Astrocyte of the hippocampus (primary cell): ENCODE measurements around the gene KRTAP10-6.
"Not testable (repeated sequence)": the region's sequence is repeated elsewhere in the genome, so short reads cannot be mapped to it uniquely, and the experiment has no call there.

Experiments
- DNase-seq: peaks from one replicate; pipeline ENCODE4 v3.0.0; 2011; ENCODE audit warnings: low read depth, low spot score

The KRTAP10-6 gene

DNA sequence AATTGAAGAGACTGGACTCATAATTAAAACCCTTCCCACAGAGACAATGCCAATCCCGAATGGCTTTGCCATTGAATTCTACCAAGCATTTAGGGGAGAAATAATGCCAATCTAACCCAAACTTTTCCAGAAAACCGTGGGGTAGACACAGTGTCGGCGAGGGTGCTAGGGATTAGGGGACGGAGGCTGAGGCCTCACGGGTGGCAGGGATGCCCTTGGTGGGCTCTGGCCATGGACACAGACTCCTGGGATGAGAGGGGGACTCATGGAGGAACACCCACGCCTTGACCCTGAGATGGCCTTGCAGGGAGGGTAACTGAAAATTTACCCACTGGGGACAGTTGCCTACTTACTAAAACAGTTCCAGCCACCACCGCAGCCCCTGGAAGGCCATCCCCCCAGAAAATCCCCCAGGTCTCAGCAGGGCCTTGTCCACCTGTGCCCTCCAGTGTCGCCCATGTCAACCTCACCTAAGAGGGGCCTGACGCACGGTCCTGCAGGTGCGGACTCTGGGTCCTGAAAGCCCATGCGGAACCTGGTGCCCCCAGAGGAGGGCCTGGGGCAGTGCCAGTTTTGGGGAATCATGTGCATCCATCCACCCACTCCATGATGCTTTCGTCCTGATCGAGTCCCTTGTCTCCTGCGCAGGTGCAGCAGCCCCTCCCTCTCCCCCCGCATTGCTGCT, 13.8 kb downstream of the KRTAP10-6 start:
- DNase-seq, result no peak

- no peak for DNase-seq
These were observed 16.3 kb downstream of the KRTAP10-6 start for GRCh38 chr21:44576025-44576420.

GRCh38 chr21:44575307-44576024, 16.8 kb downstream of the KRTAP10-6 start:
- DNase-seq, result no peak

DNA sequence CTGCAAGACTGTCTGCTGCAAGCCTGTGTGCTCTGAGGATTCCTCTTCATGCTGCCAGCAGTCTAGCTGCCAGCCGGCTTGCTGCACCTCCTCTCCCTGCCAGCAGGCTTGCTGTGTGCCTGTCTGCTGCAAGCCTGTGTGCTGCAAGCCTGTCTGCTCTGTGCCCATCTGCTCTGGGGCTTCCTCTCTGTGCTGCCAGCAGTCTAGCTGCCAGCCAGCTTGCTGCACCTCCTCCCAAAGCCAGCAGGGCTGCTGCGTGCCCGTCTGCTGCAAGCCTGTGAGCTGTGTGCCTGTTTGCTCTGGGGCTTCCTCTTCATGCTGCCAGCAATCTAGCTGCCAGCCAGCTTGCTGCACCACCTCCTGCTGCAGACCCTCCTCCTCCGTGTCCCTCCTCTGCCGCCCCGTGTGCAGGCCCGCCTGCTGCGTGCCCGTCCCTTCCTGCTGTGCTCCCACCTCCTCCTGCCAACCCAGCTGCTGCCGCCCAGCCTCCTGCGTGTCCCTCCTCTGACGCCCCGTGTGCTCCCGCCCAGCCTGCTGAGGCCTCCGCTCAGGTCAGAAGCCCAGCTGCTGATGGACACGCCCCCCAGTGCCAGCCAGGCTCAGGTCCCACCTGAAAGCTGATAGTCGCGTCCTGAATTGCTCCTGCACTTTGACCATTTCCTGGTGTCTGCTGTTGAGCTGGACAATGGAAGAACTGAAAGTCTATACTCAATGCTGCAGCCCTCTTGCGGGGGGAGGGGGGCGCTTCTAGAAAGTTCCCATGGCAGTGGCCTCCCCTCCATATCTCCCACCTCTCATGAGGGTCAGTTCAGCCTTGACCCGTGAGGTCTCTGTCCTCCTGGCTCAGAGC, 17.6 kb downstream of the KRTAP10-6 start:
- DNase-seq, result no peak

- DNase-seq, result not testable (repeated sequence)
These were observed 18.5 kb downstream of the KRTAP10-6 start, which contains the start of gene KRTAP10-4 for GRCh38 chr21:44573630-44574456. KRTAP10-4 (plus strand) TSS chr21:44573729; CDS start chr21:44573759, 30 bp downstream.

GRCh38 chr21:44572959-44573583, 19.2 kb downstream of the KRTAP10-6 start:
- peak; percentile 55 for DNase-seq

DNA sequence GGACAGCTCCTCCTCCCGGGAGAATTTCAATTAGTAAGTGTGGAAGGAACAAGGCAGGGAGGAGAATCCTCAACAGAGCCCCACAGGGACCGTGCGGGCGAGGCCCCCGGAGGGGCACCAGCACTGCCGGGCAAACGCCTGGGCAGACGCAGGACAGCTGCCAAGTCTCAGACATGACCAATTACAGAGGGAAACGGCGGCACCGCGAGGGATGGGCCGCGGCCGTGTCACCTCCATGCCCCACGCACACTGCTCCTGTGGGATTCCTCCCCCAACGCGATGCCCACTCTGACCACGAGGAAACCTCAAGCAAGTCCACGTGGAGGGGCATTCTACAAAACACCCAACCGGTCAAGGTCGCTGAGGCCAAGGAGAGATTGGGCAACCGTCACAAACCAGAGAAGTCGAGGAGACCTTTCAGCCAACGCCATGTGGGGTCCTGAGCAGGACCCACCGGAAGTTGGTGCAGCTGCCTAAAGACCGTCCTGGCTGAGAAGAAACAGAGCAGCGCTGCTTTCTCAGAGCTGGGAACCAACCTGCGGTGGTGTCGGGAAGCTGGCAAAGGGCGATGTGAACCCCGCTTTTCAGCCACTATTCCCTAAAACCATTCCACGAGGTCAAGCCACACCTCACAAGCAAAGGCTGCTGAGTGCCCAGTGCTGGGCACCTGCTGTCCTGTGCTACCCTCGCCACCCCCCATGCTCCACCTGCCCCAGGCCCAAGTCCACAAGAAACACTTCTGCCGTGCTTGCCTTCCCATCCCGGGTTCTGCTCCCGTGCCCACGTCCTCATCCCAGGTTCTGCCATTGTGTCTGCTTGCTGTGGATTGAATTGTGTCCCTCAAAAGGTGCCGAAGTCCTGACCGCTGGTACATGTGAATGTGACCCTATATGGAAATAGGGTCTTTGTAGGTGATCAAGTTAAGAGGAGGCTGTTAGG, 20.2 kb downstream of the KRTAP10-6 start:
- DNase-seq, result no peak

DNA sequence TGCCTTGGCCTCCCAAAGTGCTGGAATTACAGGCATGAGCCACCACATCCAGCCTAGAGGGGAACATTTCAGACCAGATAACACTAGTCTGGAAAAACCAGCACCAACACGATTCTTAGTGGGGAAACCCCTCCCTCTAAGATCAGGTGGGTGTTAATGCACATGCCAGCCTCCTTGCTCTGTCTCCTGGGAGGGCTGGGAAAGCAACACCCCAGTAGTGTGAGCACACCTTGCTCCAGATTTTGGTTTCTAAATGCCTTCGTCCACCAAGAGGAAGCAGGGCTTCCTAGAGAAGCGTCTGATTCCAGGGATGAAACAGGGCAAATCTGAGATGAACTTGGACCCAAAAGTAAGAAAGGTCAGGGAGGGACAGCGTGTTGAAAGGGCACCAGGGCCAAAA, 21.0 kb downstream of the KRTAP10-6 start:
- no peak for DNase-seq

- DNase-seq, result no peak
These were observed 22.3 kb downstream of the KRTAP10-6 start for GRCh38 chr21:44569861-44570517.

GRCh38 chr21:44568667-44569556, 23.4 kb downstream of the KRTAP10-6 start:
- no peak for DNase-seq

DNA sequence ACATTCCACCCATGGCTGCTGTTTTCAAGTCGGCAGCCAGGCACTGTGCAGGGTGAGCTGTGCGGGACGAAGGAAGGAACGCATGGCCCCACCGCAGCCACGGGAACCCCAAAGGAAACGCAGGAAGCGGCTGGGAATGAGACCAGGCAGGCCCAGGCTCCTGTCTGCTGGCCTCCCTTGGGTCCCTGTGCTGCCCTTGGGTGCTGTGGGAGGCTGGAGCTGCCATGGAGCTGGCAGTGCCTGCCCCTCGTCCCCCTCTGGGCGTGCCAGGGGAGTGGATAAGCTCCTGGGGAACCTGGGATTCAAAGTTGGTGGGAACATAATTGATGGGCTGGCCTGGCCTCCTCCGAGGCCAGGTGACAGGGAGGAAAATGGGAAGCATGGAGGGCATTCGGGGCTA, 24.0 kb downstream of the KRTAP10-6 start:
- DNase-seq, result no peak

- DNase-seq, result no peak
These were observed 24.7 kb downstream of the KRTAP10-6 start for GRCh38 chr21:44567481-44568171.

DNA sequence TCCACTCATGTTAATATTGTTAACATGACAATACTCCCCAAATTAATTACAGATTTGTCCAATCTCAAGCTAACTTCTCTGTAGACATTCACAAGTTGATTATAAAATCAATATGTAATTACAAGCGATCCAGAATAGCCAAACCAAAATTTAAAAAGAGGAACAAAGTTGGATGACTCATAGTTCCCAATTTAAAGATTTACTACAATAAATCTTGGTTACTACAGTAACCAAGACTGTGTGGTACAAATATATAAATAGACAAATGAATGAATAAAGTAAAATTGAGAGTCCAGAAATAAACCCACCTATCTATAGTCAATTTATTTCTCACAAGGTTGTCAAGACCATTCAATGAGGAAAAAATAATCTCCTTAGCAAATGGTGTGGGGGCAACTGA, 25.9 kb downstream of the KRTAP10-6 start:
- no peak for DNase-seq

- DNase-seq, result no peak
These were observed 27.3 kb downstream of the KRTAP10-6 start for GRCh38 chr21:44564886-44565598.

- DNase-seq, result no peak
These were observed 28.2 kb downstream of the KRTAP10-6 start for GRCh38 chr21:44564099-44564498.

DNA sequence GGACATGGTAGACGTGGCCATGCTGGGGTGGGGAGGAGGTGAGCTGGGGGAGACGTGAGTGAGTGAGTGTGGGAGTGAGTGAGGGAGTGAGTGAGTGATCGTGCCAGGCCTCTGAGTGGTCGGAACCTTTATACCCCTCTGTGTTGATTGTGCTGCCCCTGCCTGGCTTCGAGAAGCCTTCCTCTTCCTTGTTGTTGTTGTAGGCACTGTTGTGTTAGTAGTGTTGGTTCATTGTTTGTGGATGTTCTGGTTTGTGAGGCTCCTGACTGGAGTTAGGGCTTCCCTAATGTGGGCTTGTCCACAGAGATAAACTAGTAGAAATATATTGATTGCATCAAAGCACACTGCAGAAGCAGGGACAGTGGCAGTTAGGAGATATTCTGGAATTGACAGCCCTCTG, 33.6 kb downstream of the KRTAP10-6 start, which contains the start of gene KRTAP10-3:
Gene KRTAP10-3 (minus strand): TSS at position 101 of the 400 bp plus-strand sequence. CDS start 80 bp downstream, at position 21.
- DNase-seq, result no peak

DNA sequence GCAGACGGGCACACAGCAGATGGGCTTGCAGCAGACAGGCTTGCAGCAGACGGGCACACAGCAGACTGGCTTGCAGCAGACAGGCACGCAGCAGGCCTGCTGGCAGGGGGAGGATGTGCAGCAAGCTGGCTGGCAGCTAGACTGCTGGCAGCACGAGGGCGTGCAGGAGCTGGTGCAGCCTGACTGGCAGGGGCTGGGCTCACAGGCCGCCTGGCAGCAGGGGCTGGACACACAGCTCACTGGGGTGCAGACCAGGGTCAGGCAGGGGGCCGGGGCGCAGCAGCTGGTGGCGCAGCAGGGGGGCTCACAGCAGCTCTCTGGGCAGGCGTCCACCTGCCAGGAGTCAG, 34.0 kb downstream of the KRTAP10-6 start:
- not testable (repeated sequence) for DNase-seq
